Cortex of kidney (tissue), 1 donor: Measurements from ENCODE around the gene TLK2.

Experiments
- DNase-seq: peaks from one replicate; lab custom pipeline; 2025; lab: John Stamatoyannopoulos, UW

Gene TLK2

GRCh38 chr17:62655656-62656055, 177.0 kb downstream of the TLK2 start:
- no peak for DNase-seq

GRCh38 chr17:62656446-62656845, 177.8 kb downstream of the TLK2 start:
- DNase-seq = no peak

- no peak for DNase-seq
These were observed 178.6 kb downstream of the TLK2 start for GRCh38 chr17:62657145-62657665.

- DNase-seq = no peak
These were observed 179.1 kb downstream of the TLK2 start for GRCh38 chr17:62657690-62658089.

GRCh38 chr17:62658136-62658920, 179.7 kb downstream of the TLK2 start:
- no peak for DNase-seq

GRCh38 chr17:62660629-62661118, 182.0 kb downstream of the TLK2 start:
- DNase-seq = no peak

- DNase-seq = no peak
These were observed 182.7 kb downstream of the TLK2 start for GRCh38 chr17:62661337-62661736.

- DNase-seq = no peak
These were observed 184.2 kb downstream of the TLK2 start for GRCh38 chr17:62662855-62663254.
